Caco-2 (cell line): Measurements from ENCODE around the gene FAM118B. TPM values are rescaled to one million over a fixed set of nuclear protein-coding genes. Genes with fewer than 3 reads are reported as not detected.

Experiments used
- BruUV-seq: library from RNA; stranded (reverse); fragments of 400-500 nt; replicated peaks from 2 replicates; lab custom pipeline; 2021; lab: Mats Ljungman, UMichigan
- CTCF ChIA-PET: fragments of 300-600 bp; sonication (Branson Sonifier 250); formaldehyde crosslinking; loops from one replicate; lab custom pipeline; 2022; ENCODE audit warnings: antibody characterized with exemption; lab: Charles Lee
- POLR2A ChIA-PET: fragments of 300-600 bp; sonication (Branson Sonifier 250); formaldehyde crosslinking; loops from one replicate; lab custom pipeline; 2022; ENCODE audit warnings: antibody characterized with exemption; lab: Charles Lee
- DNase-seq, 2 experiments: peaks; one replicate each; pipeline versions ENCODE4 v3.0.0 to v3.0.0-alpha.2; 2020 to 2022
- H3K27me3 ChIP-seq: replicated peaks from 2 replicates; pipeline ENCODE4 v1.6.0; 2011; ENCODE audit warnings: low read length; ENCODE audit not compliant: control insufficient read depth, insufficient read depth
- H3K36me3 ChIP-seq: 2 replicates; pipeline ENCODE4 v1.5.1; 2011; ENCODE audit warnings: low read length; ENCODE audit not compliant: control insufficient read depth, insufficient read depth
- H3K4me1 ChIP-seq: fragments of 250-450 bp; sonication (Bioruptor Pico); 2 replicates; pipeline ENCODE4 v1.5.1; 2020; ENCODE audit warnings: mild to moderate bottlenecking
- H3K4me3 ChIP-seq: 2 replicates; pipeline ENCODE4 v1.5.1; 2011; ENCODE audit warnings: low read depth, mild to moderate bottlenecking, control low read depth, low read length
- H3K9me3 ChIP-seq: fragments of 250-450 bp; sonication (Bioruptor Pico); 2 replicates; pipeline ENCODE4 v1.5.1; 2020; ENCODE audit warnings: mild to moderate bottlenecking, moderate library complexity
- H3K27ac Mint-ChIP-seq: one replicate; pipeline ENCODE4 v1.8.0; 2022; ENCODE audit warnings: mixed read lengths; ENCODE audit not compliant: unreplicated experiment
- H3K27me3 Mint-ChIP-seq: one replicate; pipeline ENCODE4 v1.8.0; 2022; ENCODE audit warnings: mixed read lengths; ENCODE audit not compliant: insufficient read depth, unreplicated experiment
- H3K36me3 Mint-ChIP-seq: one replicate; pipeline ENCODE4 v1.8.0; 2022; ENCODE audit warnings: mild to moderate bottlenecking, mixed read lengths; ENCODE audit not compliant: insufficient read depth, unreplicated experiment
- H3K4me1 Mint-ChIP-seq: one replicate; pipeline ENCODE4 v1.8.0; 2022; ENCODE audit warnings: low read depth, mixed read lengths; ENCODE audit not compliant: unreplicated experiment
- H3K4me3 Mint-ChIP-seq: one replicate; pipeline ENCODE4 v1.8.0; 2022; ENCODE audit warnings: mild to moderate bottlenecking, moderate library complexity, mixed read lengths; ENCODE audit not compliant: unreplicated experiment
- H3K9me3 Mint-ChIP-seq: one replicate; pipeline ENCODE4 v1.8.0; 2022; ENCODE audit warnings: mixed read lengths; ENCODE audit not compliant: unreplicated experiment
- intact Hi-C: fragments of 100-400 bp; cut with micrococcal nuclease; formaldehyde crosslinking; loops from one replicate; pipeline ENCODE4 v1.10.0; 2022; ENCODE audit not compliant: unreplicated experiment
- total RNA-seq: library from RNA; stranded (reverse); gene quantifications from 2 replicates; pipeline ENCODE4 v1.2.3, GENCODE V29; 2022
- TF ChIP-seq, protein P1 (sequence below), 2 experiments: fragments of 200-600 bp in 1 of 2; IDR thresholded peaks; 1 replicate in 1 of 2; 2 replicates in 1 of 2; pipeline versions ENCODE4 v1.5.1 to v1.8.0; 2011 to 2022; ENCODE audit warnings: antibody characterized with exemption in 1 of 2, control low read depth in 1 of 2, inconsistent platforms in 1 of 2, low read depth in 1 of 2, low read length in 1 of 2, mild to moderate bottlenecking in 1 of 2, moderate library complexity in 1 of 2; ENCODE audit not compliant: insufficient read depth in 1 of 2, severe bottlenecking in 1 of 2, unreplicated experiment in 1 of 2

Gene FAM118B
- total RNA-seq, 1 experiment from 2014 or later, result 36.5 TPM

DNA sequence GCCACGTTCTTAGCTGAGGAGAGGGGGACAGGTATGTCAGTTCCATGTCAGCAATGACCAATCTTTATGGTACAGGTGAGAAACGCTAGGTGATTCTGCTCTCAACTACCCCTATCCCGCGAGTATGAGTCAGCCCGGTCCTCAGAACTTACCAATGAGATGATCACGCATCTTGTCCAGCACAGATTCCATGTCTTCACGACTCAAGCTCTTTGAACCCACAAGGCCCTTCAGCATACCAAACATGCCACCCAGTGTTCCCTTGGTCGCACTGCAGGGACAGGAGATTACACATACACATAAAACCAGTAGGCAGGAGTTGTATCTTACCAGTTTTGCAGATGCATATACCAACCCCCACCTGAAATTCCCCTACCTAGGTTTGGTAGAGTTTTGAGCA is 54.2 kb downstream of the FAM118B start:
- intact Hi-C loops, result loop anchor here (5.0 to 10.0 kb wide), 2 partner anchors 344 to 671 kb away; partner anchors contain the start of gene STT3A
- ChIA-PET POLR2A (interaction anchor here (0.6 kb wide), 1 partner anchor 54 kb away, joined by 4 read pairs; the partner anchor contains the start of gene FAM118B), CTCF (interaction anchor here (0.6 kb wide), 1 partner anchor 333 kb away, joined by 3 read pairs; no protein-coding TSS in a partner anchor)
- peaks cover 12% of the 10 kb centered on the region for H3K36me3 ChIP-seq
- H3K27me3 ChIP-seq, result no peaks in the 10 kb centered on the region
- no peaks in the 10 kb centered on the region for H3K27me3 Mint-ChIP-seq
- peak overlapping the region; percentile 30 for H3K27ac Mint-ChIP-seq
- H3K4me3 Mint-ChIP-seq, result no peak overlapping the region
- no TSS peak for BruUV-seq
- no peak for DNase-seq
- H3K9me3 Mint-ChIP-seq, result no peaks in the 10 kb centered on the region
- peaks cover 11% of the 10 kb centered on the region for H3K4me1 Mint-ChIP-seq
- no peak overlapping the region for H3K4me3 ChIP-seq
- peaks cover 6% of the 10 kb centered on the region for H3K4me1 ChIP-seq
- H3K9me3 ChIP-seq, result no peaks in the 10 kb centered on the region
- TF ChIP-seq, protein P1, sequence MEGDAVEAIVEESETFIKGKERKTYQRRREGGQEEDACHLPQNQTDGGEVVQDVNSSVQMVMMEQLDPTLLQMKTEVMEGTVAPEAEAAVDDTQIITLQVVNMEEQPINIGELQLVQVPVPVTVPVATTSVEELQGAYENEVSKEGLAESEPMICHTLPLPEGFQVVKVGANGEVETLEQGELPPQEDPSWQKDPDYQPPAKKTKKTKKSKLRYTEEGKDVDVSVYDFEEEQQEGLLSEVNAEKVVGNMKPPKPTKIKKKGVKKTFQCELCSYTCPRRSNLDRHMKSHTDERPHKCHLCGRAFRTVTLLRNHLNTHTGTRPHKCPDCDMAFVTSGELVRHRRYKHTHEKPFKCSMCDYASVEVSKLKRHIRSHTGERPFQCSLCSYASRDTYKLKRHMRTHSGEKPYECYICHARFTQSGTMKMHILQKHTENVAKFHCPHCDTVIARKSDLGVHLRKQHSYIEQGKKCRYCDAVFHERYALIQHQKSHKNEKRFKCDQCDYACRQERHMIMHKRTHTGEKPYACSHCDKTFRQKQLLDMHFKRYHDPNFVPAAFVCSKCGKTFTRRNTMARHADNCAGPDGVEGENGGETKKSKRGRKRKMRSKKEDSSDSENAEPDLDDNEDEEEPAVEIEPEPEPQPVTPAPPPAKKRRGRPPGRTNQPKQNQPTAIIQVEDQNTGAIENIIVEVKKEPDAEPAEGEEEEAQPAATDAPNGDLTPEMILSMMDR (IDR thresholded peaks at IDR 0.05; ENCODE audit: insufficient read depth in 1 of 2, low read depth in 1 of 2, low read length in 1 of 2, severe bottlenecking in 1 of 2, unreplicated experiment in 1 of 2), result no peak
- peaks cover 94% of the 10 kb centered on the region for H3K36me3 Mint-ChIP-seq

DNA sequence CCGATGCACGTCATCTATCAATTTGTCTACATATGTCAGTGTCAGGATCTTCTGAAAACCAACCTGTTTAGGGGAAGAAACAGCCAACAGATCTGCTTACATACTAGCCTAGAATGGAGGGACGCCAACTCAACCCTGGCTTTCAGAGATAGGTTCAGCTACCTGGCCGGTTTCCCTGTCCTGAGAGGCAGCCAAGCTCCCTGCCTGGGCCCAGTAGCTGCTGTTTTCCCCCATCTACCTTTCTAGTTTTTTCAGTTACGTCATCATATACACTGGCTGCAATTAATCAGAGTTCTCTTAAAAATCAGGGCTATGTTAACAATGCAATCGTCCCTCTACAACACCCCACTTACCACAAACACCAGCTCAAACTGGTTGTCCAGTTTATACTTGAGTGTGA is 56.1 kb downstream of the FAM118B start:
- Histone ChIP-seq H3K4me3 (peak overlapping the region; percentile 93), H3K36me3 (peaks cover 12% of the 10 kb centered on the region), H3K4me1 (peaks cover 6% of the 10 kb centered on the region), H3K27me3 (no peaks in the 10 kb centered on the region), H3K9me3 (no peaks in the 10 kb centered on the region)
- TF ChIP-seq, protein P1 (IDR thresholded peaks at IDR 0.05; ENCODE audit: insufficient read depth in 1 of 2, low read depth in 1 of 2, low read length in 1 of 2, severe bottlenecking in 1 of 2, unreplicated experiment in 1 of 2), result no peak
- Mint-ChIP-seq H3K4me3 (peak overlapping the region; percentile 91), H3K27ac (peak overlapping the region; percentile 91), H3K36me3 (peaks cover 83% of the 10 kb centered on the region), H3K9me3 (no peaks in the 10 kb centered on the region), H3K4me1 (peaks cover 11% of the 10 kb centered on the region), H3K27me3 (no peaks in the 10 kb centered on the region)
- no peak for DNase-seq
- intact Hi-C loops, result loop anchor here (1.0 to 10.0 kb wide), 4 partner anchors 56 to 673 kb away; partner anchors contain the start of genes CDON, FAM118B, RPUSD4 and STT3A
- ChIA-PET POLR2A (no interaction called here), CTCF (no interaction called here)
- BruUV-seq, result TSS peak; percentile 49

DNA sequence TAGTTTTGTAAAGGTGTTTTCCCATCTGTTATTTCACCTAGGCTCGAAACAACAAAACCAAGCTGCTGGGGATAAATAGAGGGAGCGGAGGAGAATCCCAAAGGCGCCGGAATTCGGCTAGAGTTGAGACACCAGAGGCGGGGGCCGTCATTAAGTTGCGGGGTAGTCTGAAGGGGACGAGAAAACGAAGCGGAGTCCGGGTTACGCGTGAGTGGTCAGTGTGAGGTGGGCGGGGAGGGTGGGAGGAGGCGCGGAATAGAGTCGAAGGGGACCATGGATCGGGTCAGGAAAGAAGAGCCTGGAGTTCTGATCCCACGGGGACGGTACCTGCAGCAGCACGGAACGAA is 56.8 kb downstream of the FAM118B start:
- H3K4me1 Mint-ChIP-seq, result peaks cover 11% of the 10 kb centered on the region
- TF ChIP-seq, protein P1 (IDR thresholded peaks at IDR 0.05; ENCODE audit: insufficient read depth in 1 of 2, low read depth in 1 of 2, low read length in 1 of 2, severe bottlenecking in 1 of 2, unreplicated experiment in 1 of 2), result no peak
- no peaks in the 10 kb centered on the region for H3K9me3 Mint-ChIP-seq
- no TSS peak for BruUV-seq
- Histone ChIP-seq H3K9me3 (no peaks in the 10 kb centered on the region), H3K36me3 (peaks cover 13% of the 10 kb centered on the region), H3K27me3 (no peaks in the 10 kb centered on the region), H3K4me3 (peak overlapping the region; percentile 93), H3K4me1 (peaks cover 6% of the 10 kb centered on the region)
- ChIA-PET POLR2A (interaction anchor here (0.5 to 1.4 kb wide), 4 partner anchors 14 to 284 kb away, joined by 4 to 14 read pairs (median 6); partner anchors contain the start of genes DCPS, FAM118B, RPUSD4 and TIRAP), CTCF (no interaction called here)
- intact Hi-C loops, result loop anchor here (1.0 to 10.0 kb wide), 4 partner anchors 57 to 674 kb away; partner anchors contain the start of genes CDON, FAM118B, RPUSD4 and STT3A
- peak overlapping the region; percentile 91 for H3K27ac Mint-ChIP-seq
- H3K36me3 Mint-ChIP-seq, result peaks cover 83% of the 10 kb centered on the region
- H3K27me3 Mint-ChIP-seq, result no peaks in the 10 kb centered on the region
- no peak for DNase-seq
- peak overlapping the region; percentile 91 for H3K4me3 Mint-ChIP-seq
